ENCODE results near the gene NLGN2. TPM values are rescaled to one million over a fixed set of nuclear protein-coding genes. Genes with fewer than 3 reads are reported as not detected.
A peak's percentile ranks its signal among the peaks of the same experiment; 100 is the strongest.

NLGN2 gene
- total and polyA plus RNA-seq, 2 experiments from 2014 or later = 14.4 to 38.7 TPM

DNA sequence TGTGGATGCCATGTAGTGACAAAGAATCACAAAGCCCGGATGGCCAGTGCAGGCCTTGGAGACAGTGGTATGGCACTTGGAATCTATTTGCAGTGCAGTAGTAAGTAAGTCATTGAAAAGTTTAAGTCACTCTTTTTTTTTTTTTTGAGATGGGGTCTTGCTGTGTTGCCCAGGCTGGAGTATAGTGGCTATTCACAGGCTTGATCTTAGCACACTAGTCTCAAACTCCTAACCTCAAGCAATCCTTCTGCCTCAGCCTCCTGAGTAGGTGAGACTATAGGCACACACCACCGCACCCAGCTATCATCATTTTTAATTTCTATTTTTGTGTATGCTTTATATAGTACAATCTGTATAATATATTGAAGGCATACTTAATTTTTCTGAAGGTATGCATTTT lies 9.0 kb upstream of the NLGN2 start:
- Mint-ChIP-seq H3K4me1 (peaks cover 9% of the 10 kb centered on the region), H3K36me3 (ENCODE audit: low read depth) (peaks cover 8% of the 10 kb centered on the region; the same call in 2 of the 3 replicates), H3K27me3 (ENCODE audit: insufficient read depth, low read depth, poor library complexity) (peaks cover 6% of the 10 kb centered on the region), H3K27ac (no peak overlapping the region), H3K9me3 (no peaks in the 10 kb centered on the region), H3K4me3 (no peak overlapping the region)
- H3K36me3 ChIP-seq (ENCODE audit: insufficient read depth) = peaks cover 3% of the 10 kb centered on the region; the same call in 1 of the 2 replicates
- no peaks in the 10 kb centered on the region for H3K27me3 ChIP-seq (ENCODE audit: insufficient read depth)
- DNase-seq (ENCODE audit: low spot score) (no peak), ATAC-seq (no peak)
- no peak overlapping the region for H3K4me2 ChIP-seq
- H3K79me2 ChIP-seq (replicated peaks; ENCODE audit: insufficient read depth) = peaks cover 6% of the 10 kb centered on the region
- H3K4me1 ChIP-seq (ENCODE audit: insufficient read depth) = peaks cover 6% of the 10 kb centered on the region
- peaks cover 23% of the 10 kb centered on the region for H3F3A ChIP-seq (replicated peaks; ENCODE audit: low read depth)
- peaks cover 12% of the 10 kb centered on the region; the same call in 1 of the 2 replicates for H4K20me1 ChIP-seq (replicated peaks; ENCODE audit: insufficient read depth)
- no peak overlapping the region for H3K27ac ChIP-seq (ENCODE audit: low read depth)
- no peak overlapping the region for H3K4me3 ChIP-seq
- no peaks in the 10 kb centered on the region for H3K9me2 ChIP-seq (ENCODE audit: insufficient read depth)
- TF ChIP-seq ZNF114 (CRISPR knock-in tag; IDR thresholded peaks at IDR 0.05) = no peak
- no peak for TF ChIP-seq CREB1 (CRISPR knock-in tag; IDR thresholded peaks at IDR 0.05; ENCODE audit: low read depth)
- TF ChIP-seq, protein P1, sequence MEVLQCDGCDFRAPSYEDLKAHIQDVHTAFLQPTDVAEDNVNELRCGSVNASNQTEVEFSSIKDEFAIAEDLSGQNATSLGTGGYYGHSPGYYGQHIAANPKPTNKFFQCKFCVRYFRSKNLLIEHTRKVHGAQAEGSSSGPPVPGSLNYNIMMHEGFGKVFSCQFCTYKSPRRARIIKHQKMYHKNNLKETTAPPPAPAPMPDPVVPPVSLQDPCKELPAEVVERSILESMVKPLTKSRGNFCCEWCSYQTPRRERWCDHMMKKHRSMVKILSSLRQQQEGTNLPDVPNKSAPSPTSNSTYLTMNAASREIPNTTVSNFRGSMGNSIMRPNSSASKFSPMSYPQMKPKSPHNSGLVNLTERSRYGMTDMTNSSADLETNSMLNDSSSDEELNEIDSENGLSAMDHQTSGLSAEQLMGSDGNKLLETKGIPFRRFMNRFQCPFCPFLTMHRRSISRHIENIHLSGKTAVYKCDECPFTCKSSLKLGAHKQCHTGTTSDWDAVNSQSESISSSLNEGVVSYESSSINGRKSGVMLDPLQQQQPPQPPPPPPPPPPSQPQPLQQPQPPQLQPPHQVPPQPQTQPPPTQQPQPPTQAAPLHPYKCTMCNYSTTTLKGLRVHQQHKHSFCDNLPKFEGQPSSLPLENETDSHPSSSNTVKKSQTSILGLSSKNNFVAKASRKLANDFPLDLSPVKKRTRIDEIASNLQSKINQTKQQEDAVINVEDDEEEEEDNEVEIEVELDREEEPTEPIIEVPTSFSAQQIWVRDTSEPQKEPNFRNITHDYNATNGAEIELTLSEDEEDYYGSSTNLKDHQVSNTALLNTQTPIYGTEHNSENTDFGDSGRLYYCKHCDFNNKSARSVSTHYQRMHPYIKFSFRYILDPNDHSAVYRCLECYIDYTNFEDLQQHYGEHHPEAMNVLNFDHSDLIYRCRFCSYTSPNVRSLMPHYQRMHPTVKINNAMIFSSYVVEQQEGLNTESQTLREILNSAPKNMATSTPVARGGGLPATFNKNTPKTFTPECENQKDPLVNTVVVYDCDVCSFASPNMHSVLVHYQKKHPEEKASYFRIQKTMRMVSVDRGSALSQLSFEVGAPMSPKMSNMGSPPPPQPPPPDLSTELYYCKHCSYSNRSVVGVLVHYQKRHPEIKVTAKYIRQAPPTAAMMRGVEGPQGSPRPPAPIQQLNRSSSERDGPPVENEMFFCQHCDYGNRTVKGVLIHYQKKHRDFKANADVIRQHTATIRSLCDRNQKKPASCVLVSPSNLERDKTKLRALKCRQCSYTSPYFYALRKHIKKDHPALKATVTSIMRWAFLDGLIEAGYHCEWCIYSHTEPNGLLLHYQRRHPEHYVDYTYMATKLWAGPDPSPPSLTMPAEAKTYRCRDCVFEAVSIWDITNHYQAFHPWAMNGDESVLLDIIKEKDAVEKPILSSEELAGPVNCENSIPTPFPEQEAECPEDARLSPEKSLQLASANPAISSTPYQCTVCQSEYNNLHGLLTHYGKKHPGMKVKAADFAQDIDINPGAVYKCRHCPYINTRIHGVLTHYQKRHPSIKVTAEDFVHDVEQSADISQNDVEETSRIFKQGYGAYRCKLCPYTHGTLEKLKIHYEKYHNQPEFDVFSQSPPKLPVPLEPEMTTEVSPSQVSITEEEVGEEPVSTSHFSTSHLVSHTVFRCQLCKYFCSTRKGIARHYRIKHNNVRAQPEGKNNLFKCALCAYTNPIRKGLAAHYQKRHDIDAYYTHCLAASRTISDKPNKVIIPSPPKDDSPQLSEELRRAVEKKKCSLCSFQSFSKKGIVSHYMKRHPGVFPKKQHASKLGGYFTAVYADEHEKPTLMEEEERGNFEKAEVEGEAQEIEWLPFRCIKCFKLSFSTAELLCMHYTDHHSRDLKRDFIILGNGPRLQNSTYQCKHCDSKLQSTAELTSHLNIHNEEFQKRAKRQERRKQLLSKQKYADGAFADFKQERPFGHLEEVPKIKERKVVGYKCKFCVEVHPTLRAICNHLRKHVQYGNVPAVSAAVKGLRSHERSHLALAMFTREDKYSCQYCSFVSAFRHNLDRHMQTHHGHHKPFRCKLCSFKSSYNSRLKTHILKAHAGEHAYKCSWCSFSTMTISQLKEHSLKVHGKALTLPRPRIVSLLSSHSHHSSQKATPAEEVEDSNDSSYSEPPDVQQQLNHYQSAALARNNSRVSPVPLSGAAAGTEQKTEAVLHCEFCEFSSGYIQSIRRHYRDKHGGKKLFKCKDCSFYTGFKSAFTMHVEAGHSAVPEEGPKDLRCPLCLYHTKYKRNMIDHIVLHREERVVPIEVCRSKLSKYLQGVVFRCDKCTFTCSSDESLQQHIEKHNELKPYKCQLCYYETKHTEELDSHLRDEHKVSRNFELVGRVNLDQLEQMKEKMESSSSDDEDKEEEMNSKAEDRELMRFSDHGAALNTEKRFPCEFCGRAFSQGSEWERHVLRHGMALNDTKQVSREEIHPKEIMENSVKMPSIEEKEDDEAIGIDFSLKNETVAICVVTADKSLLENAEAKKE (CRISPR knock-in tag; IDR thresholded peaks at IDR 0.05) = no peak
- no peak overlapping the region for H2AFZ ChIP-seq

DNA sequence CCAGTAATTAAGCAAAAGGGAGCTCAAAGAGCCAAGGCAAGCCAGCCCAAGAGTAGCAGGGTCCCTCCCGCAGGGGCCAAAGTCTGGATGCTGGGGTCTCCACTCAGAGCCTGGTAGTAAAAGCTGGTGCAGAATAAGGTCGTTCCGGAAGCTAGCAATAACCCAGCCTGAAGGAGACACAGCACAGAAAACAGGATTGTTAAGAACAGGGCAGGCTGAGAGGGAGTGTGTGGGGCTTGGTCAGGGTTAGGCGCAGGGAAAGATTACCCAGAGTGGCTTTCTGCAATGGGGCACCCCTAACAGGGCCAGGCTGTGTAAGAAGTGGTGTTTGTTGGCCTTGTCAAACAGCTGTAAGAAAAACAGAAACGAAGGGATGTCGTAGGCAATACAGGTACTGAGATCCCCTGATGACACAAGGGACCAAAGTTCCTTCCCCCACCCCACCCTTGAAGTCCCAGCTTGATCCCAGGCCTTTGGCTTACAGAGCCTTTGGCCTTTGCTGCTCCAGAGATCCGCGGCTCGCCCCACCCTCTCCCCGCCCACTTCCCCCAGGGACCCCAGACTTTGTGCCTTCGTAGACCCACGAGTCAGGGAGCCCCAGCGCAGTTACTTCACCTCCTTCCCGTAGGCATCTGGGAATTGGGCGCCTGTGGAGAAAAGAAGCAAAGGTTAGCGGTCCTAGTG lies 4.5 kb upstream of the NLGN2 start:
- peaks cover 8% of the 10 kb centered on the region; the same call in 2 of the 3 replicates for H3K36me3 Mint-ChIP-seq (ENCODE audit: low read depth)
- DNase-seq (ENCODE audit: low spot score) (peak; percentile 78), ATAC-seq (peak; percentile 25)
- H3K4me1 ChIP-seq (ENCODE audit: insufficient read depth) = peaks cover 24% of the 10 kb centered on the region
- H3K9me2 ChIP-seq (ENCODE audit: insufficient read depth) = no peaks in the 10 kb centered on the region
- H3K4me2 ChIP-seq = peak overlapping the region; percentile 73
- H3F3A ChIP-seq (replicated peaks; ENCODE audit: low read depth) = peaks cover 27% of the 10 kb centered on the region
- H3K27ac ChIP-seq (ENCODE audit: low read depth) = peak overlapping the region; percentile 78; the same call in 1 of the 2 replicates
- H2AFZ ChIP-seq = no peak overlapping the region
- peaks cover 24% of the 10 kb centered on the region for H3K4me1 Mint-ChIP-seq
- H3K4me3 ChIP-seq = peak overlapping the region; percentile 68
- H3K27ac Mint-ChIP-seq = peak overlapping the region; percentile 29
- peaks cover 14% of the 10 kb centered on the region for H3K79me2 ChIP-seq (replicated peaks; ENCODE audit: insufficient read depth)
- peak overlapping the region; percentile 87 for H3K4me3 Mint-ChIP-seq
- peaks cover 11% of the 10 kb centered on the region for H3K27me3 Mint-ChIP-seq (ENCODE audit: insufficient read depth, low read depth, poor library complexity)
- H3K27me3 ChIP-seq (ENCODE audit: insufficient read depth) = no peaks in the 10 kb centered on the region
- H3K9me3 Mint-ChIP-seq = no peaks in the 10 kb centered on the region
- peaks cover 3% of the 10 kb centered on the region; the same call in 1 of the 2 replicates for H3K36me3 ChIP-seq (ENCODE audit: insufficient read depth)
- H4K20me1 ChIP-seq (replicated peaks; ENCODE audit: insufficient read depth) = peaks cover 12% of the 10 kb centered on the region; the same call in 1 of the 2 replicates
- TF ChIP-seq, protein P2, sequence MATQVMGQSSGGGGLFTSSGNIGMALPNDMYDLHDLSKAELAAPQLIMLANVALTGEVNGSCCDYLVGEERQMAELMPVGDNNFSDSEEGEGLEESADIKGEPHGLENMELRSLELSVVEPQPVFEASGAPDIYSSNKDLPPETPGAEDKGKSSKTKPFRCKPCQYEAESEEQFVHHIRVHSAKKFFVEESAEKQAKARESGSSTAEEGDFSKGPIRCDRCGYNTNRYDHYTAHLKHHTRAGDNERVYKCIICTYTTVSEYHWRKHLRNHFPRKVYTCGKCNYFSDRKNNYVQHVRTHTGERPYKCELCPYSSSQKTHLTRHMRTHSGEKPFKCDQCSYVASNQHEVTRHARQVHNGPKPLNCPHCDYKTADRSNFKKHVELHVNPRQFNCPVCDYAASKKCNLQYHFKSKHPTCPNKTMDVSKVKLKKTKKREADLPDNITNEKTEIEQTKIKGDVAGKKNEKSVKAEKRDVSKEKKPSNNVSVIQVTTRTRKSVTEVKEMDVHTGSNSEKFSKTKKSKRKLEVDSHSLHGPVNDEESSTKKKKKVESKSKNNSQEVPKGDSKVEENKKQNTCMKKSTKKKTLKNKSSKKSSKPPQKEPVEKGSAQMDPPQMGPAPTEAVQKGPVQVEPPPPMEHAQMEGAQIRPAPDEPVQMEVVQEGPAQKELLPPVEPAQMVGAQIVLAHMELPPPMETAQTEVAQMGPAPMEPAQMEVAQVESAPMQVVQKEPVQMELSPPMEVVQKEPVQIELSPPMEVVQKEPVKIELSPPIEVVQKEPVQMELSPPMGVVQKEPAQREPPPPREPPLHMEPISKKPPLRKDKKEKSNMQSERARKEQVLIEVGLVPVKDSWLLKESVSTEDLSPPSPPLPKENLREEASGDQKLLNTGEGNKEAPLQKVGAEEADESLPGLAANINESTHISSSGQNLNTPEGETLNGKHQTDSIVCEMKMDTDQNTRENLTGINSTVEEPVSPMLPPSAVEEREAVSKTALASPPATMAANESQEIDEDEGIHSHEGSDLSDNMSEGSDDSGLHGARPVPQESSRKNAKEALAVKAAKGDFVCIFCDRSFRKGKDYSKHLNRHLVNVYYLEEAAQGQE (IDR thresholded peaks at IDR 0.05; ENCODE audit: unreplicated experiment) = no peak
- TF ChIP-seq, protein P3, sequence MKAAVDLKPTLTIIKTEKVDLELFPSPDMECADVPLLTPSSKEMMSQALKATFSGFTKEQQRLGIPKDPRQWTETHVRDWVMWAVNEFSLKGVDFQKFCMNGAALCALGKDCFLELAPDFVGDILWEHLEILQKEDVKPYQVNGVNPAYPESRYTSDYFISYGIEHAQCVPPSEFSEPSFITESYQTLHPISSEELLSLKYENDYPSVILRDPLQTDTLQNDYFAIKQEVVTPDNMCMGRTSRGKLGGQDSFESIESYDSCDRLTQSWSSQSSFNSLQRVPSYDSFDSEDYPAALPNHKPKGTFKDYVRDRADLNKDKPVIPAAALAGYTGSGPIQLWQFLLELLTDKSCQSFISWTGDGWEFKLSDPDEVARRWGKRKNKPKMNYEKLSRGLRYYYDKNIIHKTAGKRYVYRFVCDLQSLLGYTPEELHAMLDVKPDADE (IDR thresholded peaks at IDR 0.05) = 0 out of 2 replicates have a peak, but pooled peaks have one; percentile 9
- TF ChIP-seq ZNF331 (CRISPR knock-in tag; IDR thresholded peaks at IDR 0.05; ENCODE audit: low read depth) (no peak), ZNF114 (CRISPR knock-in tag; IDR thresholded peaks at IDR 0.05) (no peak), EZH2phosphoT487 (IDR thresholded peaks at IDR 0.05; ENCODE audit: unreplicated experiment) (no peak)

All from GM23338 (cell line).